HG02885 (cell line): ENCODE data around the gene SPTB.

Source experiments
- ATAC-seq: cut with Tn5 transposase; IDR thresholded peaks from one replicate; pipeline ENCODE4 v1.9.1; 2021; ENCODE audit warnings: mild to moderate bottlenecking; ENCODE audit not compliant: unreplicated experiment, poor library complexity

The SPTB gene

DNA sequence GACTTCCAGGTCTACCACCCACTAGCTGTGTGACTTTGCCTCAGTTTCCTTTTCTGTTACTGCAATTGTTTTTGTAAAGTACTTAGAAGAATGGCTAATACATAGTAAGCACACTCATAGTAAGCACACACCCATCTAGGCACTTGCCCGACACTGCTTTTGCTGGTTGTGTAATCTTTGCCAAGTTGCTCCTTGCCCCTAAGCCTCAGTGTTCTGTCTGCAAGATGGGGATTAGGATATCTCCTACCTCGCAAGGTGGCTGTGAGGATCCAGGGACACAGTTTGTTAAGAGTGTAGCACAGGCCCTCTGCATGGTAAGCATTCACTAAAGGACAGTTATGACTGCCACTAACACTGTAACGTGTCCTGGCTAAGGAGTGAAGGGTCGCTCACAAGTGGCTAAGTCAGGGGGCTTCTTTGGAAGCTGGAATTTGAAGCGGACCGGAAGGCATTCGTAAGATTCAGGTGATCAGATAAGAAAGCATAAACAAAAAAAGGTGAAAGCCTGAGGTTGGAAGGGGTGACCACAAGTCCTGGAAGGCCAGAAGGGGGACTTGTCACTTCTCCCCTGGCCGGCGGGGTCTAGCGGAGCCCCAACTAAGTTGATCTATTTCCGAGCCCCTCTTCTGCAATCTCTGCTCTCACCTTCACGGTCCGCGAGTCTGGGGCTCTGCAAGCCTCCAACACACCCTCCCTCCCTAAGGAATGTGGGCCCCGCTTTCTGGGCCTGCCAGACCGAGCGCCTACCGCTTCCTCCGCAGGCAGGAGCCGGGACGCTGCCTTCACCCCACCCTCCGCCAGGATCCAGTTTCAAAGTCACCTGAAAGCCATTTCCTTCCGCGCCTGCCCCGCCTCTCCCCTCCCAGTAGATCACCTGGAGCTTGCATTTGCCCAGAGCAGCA is 177.0 kb downstream of the SPTB start:
- no peak for ATAC-seq

DNA sequence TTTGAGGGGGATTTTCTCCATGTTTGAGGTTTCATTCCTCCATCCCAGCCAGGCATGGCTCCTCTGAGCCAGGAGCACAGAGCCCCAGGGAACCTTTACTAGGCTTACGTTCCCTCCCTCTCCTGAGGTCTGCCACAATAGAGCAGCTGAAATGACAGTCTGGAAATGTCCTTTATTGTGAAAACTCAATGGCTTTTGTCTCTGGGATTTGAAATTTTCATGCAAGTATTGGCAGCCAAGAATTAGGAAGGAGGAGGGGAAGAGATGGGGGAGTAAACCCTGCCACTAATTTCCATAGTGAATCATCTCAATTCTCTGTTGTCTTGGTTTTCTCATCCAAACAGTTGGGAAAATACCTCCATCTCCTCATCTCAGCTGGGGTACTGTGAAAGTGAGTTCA is 178.0 kb downstream of the SPTB start:
- ATAC-seq = no peak

DNA sequence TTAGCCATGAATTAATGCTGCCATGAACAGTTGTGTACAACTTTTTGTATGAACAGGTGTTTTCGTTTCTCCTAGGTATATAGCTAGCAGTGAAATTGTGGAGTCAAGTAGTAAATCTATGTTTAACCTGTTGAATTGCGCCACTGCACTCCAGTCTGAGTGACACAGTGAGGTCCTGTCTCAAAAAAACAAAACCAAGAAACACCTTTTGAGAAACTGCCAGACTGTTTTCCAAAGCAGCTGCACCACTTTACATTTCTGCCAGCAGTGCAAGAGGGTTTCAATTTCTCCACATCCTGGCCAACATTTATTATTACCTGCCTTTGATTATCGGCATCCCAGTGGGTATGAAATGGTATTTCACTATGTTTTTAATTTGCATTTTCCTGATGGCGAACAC is 178.8 kb downstream of the SPTB start:
- ATAC-seq = no peak

GRCh38 chr14:64700290-64700689 is 179.4 kb downstream of the SPTB start:
- ATAC-seq = no peak

- no peak for ATAC-seq
Observed at GRCh38 chr14:64698903-64699302, 180.8 kb downstream of the SPTB start.

GRCh38 chr14:64696355-64696857 is 183.3 kb downstream of the SPTB start:
- ATAC-seq = no peak
